Neural progenitor cell (in vitro differentiated cells): ENCODE data around the gene CAPN2. TPM values are rescaled to one million over a fixed set of nuclear protein-coding genes. Genes with fewer than 3 reads are reported as not detected.

ENCODE experiments used
- DNase-seq: peaks from one replicate; pipeline ENCODE4 v3.0.0-alpha.2; 2016; ENCODE audit warnings: low spot score
- H2AFZ ChIP-seq: fragments of 200-600 bp; sonication (generic); replicated peaks from 2 replicates; pipeline ENCODE4 v1.6.1; 2016; ENCODE audit warnings: antibody characterized with exemption
- H3F3A ChIP-seq: fragments of 200-600 bp; sonication (generic); 2 replicates; pipeline ENCODE4 v1.6.1; 2016; ENCODE audit warnings: antibody characterized with exemption, low read depth
- H3K27ac ChIP-seq: fragments of 200-600 bp; sonication (generic); 2 replicates; pipeline ENCODE4 v1.5.1; 2016; ENCODE audit warnings: mild to moderate bottlenecking
- H3K27me3 ChIP-seq: fragments of 200-600 bp; sonication (generic); 2 replicates; pipeline ENCODE4 v1.6.1; 2016; ENCODE audit warnings: mild to moderate bottlenecking, moderate library complexity
- H3K36me3 ChIP-seq: fragments of 200-600 bp; sonication (generic); 2 replicates; pipeline ENCODE4 v1.5.1; 2016
- H3K4me1 ChIP-seq: fragments of 200-600 bp; sonication (generic); 2 replicates; pipeline ENCODE4 v1.6.1; 2016; ENCODE audit warnings: mixed run types
- H3K4me2 ChIP-seq: fragments of 200-600 bp; sonication (generic); 2 replicates; pipeline ENCODE4 v1.6.1; 2016
- H3K4me3 ChIP-seq: fragments of 200-600 bp; sonication (generic); 2 replicates; pipeline ENCODE4 v1.5.1; 2016
- H3K79me2 ChIP-seq: fragments of 200-600 bp; sonication (generic); 2 replicates; pipeline ENCODE4 v1.6.1; 2016; ENCODE audit warnings: low read depth
- H3K9ac ChIP-seq: fragments of 200-600 bp; sonication (generic); 2 replicates; pipeline ENCODE4 v1.6.1; 2016
- H3K9me3 ChIP-seq: fragments of 200-600 bp; sonication (generic); 2 replicates; pipeline ENCODE4 v1.5.1; 2016; ENCODE audit warnings: low read depth
- H4K20me1 ChIP-seq: fragments of 200-600 bp; sonication (generic); 2 replicates; pipeline ENCODE4 v1.6.1; 2016; ENCODE audit warnings: low read depth
- H3K27ac Mint-ChIP-seq: 3 replicates; pipeline ENCODE4 v1.8.0; 2021; ENCODE audit warnings: mixed read lengths
- H3K27me3 Mint-ChIP-seq: 2 replicates; pipeline ENCODE4 v1.8.0; 2022; ENCODE audit warnings: low read depth, mild to moderate bottlenecking, inconsistent platforms, moderate library complexity, mixed read lengths; ENCODE audit not compliant: insufficient read depth
- H3K36me3 Mint-ChIP-seq: 3 replicates; pipeline ENCODE4 v1.8.0; 2021; ENCODE audit warnings: mixed read lengths
- H3K4me1 Mint-ChIP-seq: 3 replicates; pipeline ENCODE4 v1.8.0; 2021; ENCODE audit warnings: mixed read lengths
- H3K4me3 Mint-ChIP-seq: 3 replicates; pipeline ENCODE4 v1.8.0; 2021; ENCODE audit warnings: mild to moderate bottlenecking, moderate library complexity, mixed read lengths
- H3K9me3 Mint-ChIP-seq: 3 replicates; pipeline ENCODE4 v1.8.0; 2020; ENCODE audit warnings: mixed read lengths
- CTCF ChIP-seq: fragments of 200-600 bp; sonication (generic); IDR thresholded peaks from 2 replicates; pipeline ENCODE4 v1.5.1; 2017; ENCODE audit warnings: antibody characterized with exemption, mild to moderate bottlenecking
- EZH2 ChIP-seq: fragments of 200-600 bp; sonication (generic); IDR thresholded peaks from 2 replicates; pipeline ENCODE4 v1.6.1; 2017; ENCODE audit warnings: antibody characterized with exemption, mild to moderate bottlenecking, moderate library complexity
- EZH2phosphoT487 ChIP-seq: fragments of 200-600 bp; sonication (generic); IDR thresholded peaks from 2 replicates; pipeline ENCODE4 v1.6.1; 2017; ENCODE audit warnings: antibody characterized with exemption
- total RNA-seq: library from RNA; depleted of rRNA; stranded (reverse); fragments of >200 nt; gene quantifications from 2 replicates; pipeline ENCODE4 v1.2.3, GENCODE V29; 2015; ENCODE audit warnings: low replicate concordance

Gene CAPN2
- total RNA-seq, 1 donor from 2014 or later: 61.7 TPM

- Histone ChIP-seq H2AFZ (no peak overlapping the region), H3K27me3 (no peaks in the 10 kb centered on the region), H3F3A (no peaks in the 10 kb centered on the region), H4K20me1 (no peaks in the 10 kb centered on the region), H3K4me2 (no peak overlapping the region), H3K79me2 (no peaks in the 10 kb centered on the region), H3K4me1 (no peaks in the 10 kb centered on the region), H3K27ac (no peak overlapping the region), H3K9me3 (no peaks in the 10 kb centered on the region), H3K4me3 (no peak overlapping the region), H3K36me3 (no peaks in the 10 kb centered on the region), H3K9ac (no peak overlapping the region)
- Mint-ChIP-seq H3K36me3 (peaks cover 7% of the 10 kb centered on the region), H3K9me3 (no peaks in the 10 kb centered on the region), H3K4me3 (no peak overlapping the region), H3K4me1 (no peaks in the 10 kb centered on the region), H3K27me3 (no peaks in the 10 kb centered on the region), H3K27ac (no peak overlapping the region)
- TF ChIP-seq EZH2phosphoT487 (no peak), EZH2 (no peak)
- DNase-seq: no peak
Observed at GRCh38 chr1:223741861-223742260, 29.5 kb downstream of the CAPN2 start.

- H3K36me3 Mint-ChIP-seq: peaks cover 14% of the 10 kb centered on the region
- Histone ChIP-seq H3K4me1 (no peaks in the 10 kb centered on the region), H4K20me1 (no peaks in the 10 kb centered on the region), H3F3A (no peaks in the 10 kb centered on the region), H3K36me3 (no peaks in the 10 kb centered on the region), H2AFZ (no peak overlapping the region), H3K27me3 (peaks cover 9% of the 10 kb centered on the region), H3K9ac (no peak overlapping the region), H3K79me2 (no peaks in the 10 kb centered on the region), H3K27ac (no peak overlapping the region), H3K9me3 (no peaks in the 10 kb centered on the region), H3K4me2 (no peak overlapping the region), H3K4me3 (no peak overlapping the region)
- H3K27me3 Mint-ChIP-seq: no peaks in the 10 kb centered on the region
- H3K27ac Mint-ChIP-seq: peak overlapping the region; percentile 21
- TF ChIP-seq EZH2: no peak
- DNase-seq: no peak
- H3K9me3 Mint-ChIP-seq: no peaks in the 10 kb centered on the region
- H3K4me1 Mint-ChIP-seq: no peaks in the 10 kb centered on the region
- H3K4me3 Mint-ChIP-seq: no peak overlapping the region
Observed at GRCh38 chr1:223742856-223743517, 30.6 kb downstream of the CAPN2 start.

GRCh38 chr1:223745731-223746130 lies 33.4 kb downstream of the CAPN2 start:
- Histone ChIP-seq H3K27me3 (peaks cover 20% of the 10 kb centered on the region), H2AFZ (no peak overlapping the region), H4K20me1 (no peaks in the 10 kb centered on the region), H3K9ac (no peak overlapping the region), H3K9me3 (no peaks in the 10 kb centered on the region), H3F3A (no peaks in the 10 kb centered on the region), H3K79me2 (no peaks in the 10 kb centered on the region), H3K4me2 (no peak overlapping the region), H3K27ac (no peak overlapping the region), H3K4me1 (peaks cover 3% of the 10 kb centered on the region), H3K4me3 (no peak overlapping the region), H3K36me3 (no peaks in the 10 kb centered on the region)
- Mint-ChIP-seq H3K4me1 (peaks cover 2% of the 10 kb centered on the region), H3K36me3 (peaks cover 16% of the 10 kb centered on the region), H3K9me3 (no peaks in the 10 kb centered on the region), H3K27ac (no peak overlapping the region), H3K27me3 (no peaks in the 10 kb centered on the region), H3K4me3 (no peak overlapping the region)
- TF ChIP-seq CTCF (no peak), EZH2phosphoT487 (no peak), EZH2 (no peak)
- no peak for DNase-seq

- H4K20me1 ChIP-seq: no peaks in the 10 kb centered on the region
- peaks cover 20% of the 10 kb centered on the region for H3K27me3 ChIP-seq
- Mint-ChIP-seq H3K4me3 (no peak overlapping the region), H3K27ac (no peak overlapping the region), H3K4me1 (peaks cover 2% of the 10 kb centered on the region), H3K36me3 (peaks cover 22% of the 10 kb centered on the region), H3K27me3 (no peaks in the 10 kb centered on the region), H3K9me3 (no peaks in the 10 kb centered on the region)
- no peaks in the 10 kb centered on the region for H3F3A ChIP-seq
- H3K4me2 ChIP-seq: no peak overlapping the region
- no peaks in the 10 kb centered on the region for H3K9me3 ChIP-seq
- no peak overlapping the region for H3K9ac ChIP-seq
- H3K27ac ChIP-seq: no peak overlapping the region
- H3K4me1 ChIP-seq: peaks cover 3% of the 10 kb centered on the region
- H3K36me3 ChIP-seq: no peaks in the 10 kb centered on the region
- no peak overlapping the region for H3K4me3 ChIP-seq
- TF ChIP-seq EZH2: no peak
- no peak for TF ChIP-seq EZH2phosphoT487
- TF ChIP-seq CTCF: no peak
- DNase-seq: no peak
- no peaks in the 10 kb centered on the region for H3K79me2 ChIP-seq
- H2AFZ ChIP-seq: no peak overlapping the region
Observed at GRCh38 chr1:223747838-223748335, 35.5 kb downstream of the CAPN2 start.
